ENCODE measurements around the gene DLG5. TPM values are rescaled to one million over a fixed set of nuclear protein-coding genes. Genes with fewer than 3 reads are reported as not detected.

DLG5 gene
- total RNA-seq, 2 donors from 2014 or later: 12.0 to 13.6 TPM

DNA sequence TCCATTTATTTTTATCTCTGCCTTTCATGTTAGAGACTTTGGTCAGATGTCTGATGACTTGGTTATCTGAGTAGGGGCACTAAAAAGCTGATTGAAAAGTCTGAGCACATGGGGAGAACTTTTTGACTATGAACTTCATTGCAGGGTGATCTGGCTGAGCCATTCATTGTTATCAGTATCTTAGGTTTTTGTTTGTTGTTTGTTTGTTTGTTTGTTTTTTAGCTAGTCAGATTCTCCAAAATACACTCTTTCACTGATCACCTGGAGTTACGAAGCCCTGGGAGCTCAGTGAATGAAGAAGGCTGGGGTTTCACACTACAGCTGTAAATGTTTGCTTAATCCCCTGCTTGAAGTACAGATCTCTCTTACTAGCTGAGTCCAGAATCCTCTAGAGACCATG lies 28.6 kb upstream of the DLG5 start:
- intact Hi-C loops (cut with DNase I): no loop called here
- ATAC-seq (no peak), DNase-seq (no peak)

- DNase-seq: peak; percentile 40
- intact Hi-C loops (cut with DNase I): no loop called here
- peak; percentile 30 to 94 for ATAC-seq
Observed at GRCh38 chr10:77949167-77949566, 22.6 kb upstream of the DLG5 start.

- DNase-seq: no peak
- intact Hi-C loops (cut with DNase I): no loop called here
- ATAC-seq: no peak
Observed at GRCh38 chr10:77946084-77946483, 19.5 kb upstream of the DLG5 start.

DNA sequence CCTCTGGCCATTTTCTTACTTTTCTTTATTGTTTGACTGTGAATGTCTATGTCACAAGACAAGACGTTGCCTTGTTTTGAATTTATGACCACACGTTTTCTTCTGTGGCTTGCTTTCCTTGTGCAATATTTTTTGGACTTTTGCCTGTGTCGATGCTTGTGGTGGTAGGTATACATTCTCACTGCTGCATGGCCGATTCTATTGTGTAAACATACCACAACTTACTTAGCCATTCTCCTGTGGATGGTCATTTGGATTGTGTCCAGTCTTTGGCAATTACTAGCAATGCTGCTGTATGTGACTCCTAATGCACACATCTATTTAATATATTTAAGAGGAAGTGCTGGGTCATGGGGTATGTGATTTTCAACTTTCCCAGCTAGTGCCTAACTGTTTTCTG lies 18.0 kb upstream of the DLG5 start:
- DNase-seq (no peak), ATAC-seq (no peak)
- intact Hi-C loops (cut with DNase I): no loop called here

DNA sequence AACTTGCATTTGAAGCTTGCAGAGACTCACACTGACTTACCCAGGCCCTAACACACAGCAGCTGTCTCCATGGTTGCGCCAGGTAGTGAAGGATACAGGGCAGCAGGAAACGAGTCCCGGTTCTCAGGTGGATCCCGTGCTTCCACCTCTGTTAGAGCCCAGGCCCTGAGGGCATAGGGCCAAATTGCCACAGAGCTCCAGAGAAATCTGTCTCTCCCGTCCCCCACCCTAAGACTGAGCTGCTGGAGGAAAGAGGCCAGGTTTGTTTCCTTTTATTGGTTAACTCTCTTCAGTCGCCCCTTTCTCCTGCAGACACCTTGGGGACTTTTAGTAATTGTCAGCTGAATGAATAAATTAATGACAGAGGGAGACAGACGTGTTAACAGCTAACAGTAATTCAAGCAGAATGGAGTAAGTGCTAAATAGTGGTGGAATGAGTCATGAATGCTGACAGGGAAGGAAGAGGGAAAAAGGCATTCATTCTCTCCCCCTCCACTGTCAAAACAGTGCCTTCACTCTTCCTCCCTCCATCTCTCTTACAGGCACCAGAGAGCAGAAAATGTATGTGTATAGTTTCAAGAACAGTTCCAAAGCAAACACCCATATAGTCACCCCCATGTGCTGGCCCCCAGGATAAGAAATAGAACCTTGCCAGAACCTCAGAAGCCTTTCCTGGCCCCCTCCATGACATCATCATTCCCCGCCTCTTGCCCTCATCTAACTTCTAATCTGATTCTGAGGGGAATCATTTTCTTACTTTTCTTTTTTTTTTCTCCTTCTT lies 16.8 kb upstream of the DLG5 start:
- intact Hi-C loops (cut with DNase I): no loop called here
- ATAC-seq (peak; percentile 56 to 95), DNase-seq (peak; percentile 39)

DNA sequence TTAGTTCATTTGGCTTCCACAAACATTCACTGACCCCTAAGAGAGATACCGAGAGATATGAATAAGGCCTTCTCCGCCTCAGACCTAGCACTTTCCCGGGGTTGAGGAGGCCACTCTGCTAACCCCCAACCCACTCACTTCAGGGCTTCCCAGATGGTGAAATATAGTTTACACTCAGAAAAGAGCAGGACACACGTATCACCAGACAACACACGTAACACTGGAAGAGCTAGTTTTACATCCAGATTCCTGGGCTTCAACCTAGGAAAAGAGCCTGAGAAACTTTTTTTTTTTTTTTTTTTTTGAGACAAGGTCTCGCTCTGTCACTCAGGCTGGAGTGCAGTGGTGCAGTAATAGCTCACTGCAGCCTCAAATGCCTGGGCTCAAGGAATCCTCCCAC lies 15.2 kb upstream of the DLG5 start:
- ATAC-seq: no peak
- DNase-seq: no peak
- intact Hi-C loops (cut with DNase I): no loop called here

- DNase-seq (no peak), ATAC-seq (no peak)
Observed at GRCh38 chr10:77940627-77941026, 14.1 kb upstream of the DLG5 start.

DNA sequence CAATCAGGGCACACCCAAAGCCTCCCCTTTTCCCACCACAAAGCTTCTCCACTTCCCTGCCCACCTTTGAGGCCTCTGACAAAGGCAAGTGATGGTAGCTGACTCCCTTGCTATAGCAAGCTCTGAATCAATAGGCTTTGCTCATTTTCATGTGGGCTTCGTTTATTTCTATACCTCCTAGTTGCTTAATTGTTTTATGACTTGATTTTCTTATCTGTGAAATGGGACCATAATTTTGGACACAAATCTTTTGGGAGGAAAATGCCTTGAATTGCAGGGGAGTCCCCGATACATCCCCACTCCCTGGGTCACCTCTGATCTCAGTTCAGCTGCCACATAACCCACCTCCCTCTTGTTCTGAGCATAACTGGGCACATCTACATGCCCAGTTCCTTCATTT lies 13.7 kb upstream of the DLG5 start:
- intact Hi-C loops (cut with DNase I): no loop called here
- no peak for DNase-seq
- no peak for ATAC-seq

More at GRCh38 chr10:77940627-77941026, 14.1 kb upstream of the DLG5 start:
- intact Hi-C loops (cut with DNase I): no loop called here

DNA sequence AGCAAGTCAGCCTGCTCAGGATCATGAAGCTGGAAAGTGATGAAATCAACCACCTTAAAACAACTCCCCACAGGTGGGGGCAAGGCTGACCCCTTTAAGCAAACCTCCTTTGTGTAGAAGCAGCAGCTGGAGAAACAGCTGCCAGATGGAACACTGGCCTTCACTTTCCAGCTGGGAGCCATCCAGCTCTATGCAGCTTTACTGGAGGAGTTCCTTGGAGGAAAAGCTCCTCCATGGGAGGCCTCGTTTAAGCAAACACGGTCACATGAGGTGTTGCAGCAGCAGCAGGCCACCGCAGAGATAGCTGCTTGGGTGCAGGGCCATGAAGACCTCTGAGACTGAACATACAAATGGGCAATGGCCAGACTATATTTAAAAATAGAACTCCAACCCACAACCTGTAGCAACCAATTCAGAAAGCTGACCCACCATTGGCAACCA lies 13.0 kb upstream of the DLG5 start:
- ATAC-seq: peak; percentile 24 to 82

GRCh38 chr10:77936697-77937567 lies 10.4 kb upstream of the DLG5 start:
- ATAC-seq (no peak), DNase-seq (no peak)
- intact Hi-C loops (cut with DNase I): no loop called here

More for the DNA sequence above, 13.0 kb upstream of the DLG5 start:
- peak; percentile 26 for DNase-seq
- intact Hi-C loops (cut with DNase I): no loop called here

DNA sequence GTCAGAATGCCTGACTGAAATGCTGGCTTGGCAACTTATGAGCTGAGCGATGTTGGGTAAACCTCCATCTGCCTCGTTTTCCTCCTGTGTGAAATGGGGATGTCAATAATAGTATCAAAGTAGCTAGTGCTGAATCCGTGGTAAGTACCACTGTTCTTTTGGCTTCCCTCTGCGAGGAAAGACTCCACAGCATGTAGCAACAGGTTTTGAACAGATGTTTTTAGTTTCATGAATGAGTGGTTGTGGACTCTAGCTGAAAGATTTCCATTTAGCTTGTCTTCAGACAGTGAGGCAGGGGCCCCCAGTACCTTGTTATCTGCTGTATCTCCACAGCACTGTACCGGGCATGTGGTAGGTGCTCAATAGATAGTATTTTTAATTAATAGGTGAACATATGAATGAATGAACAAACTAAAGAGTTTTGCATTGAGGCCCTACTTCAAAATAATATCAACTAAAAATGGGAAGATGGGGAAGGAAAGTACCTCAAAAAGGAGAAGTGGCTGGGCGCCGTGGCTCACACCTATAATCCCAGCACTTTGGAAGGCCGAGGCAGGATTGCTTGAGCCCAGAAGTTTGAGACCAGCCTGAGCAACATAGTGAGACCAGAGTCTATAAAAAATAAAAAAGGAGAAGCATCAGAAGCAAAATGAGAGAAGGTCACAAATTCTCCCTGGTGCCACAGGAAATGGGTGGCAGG lies 5.6 kb upstream of the DLG5 start:
- ATAC-seq: no peak
- no peak for DNase-seq
- intact Hi-C loops (cut with DNase I): no loop called here

- ATAC-seq: no peak
- intact Hi-C loops (cut with DNase I): loop anchor here in 1 of 2 donors (5.0 kb wide), 1 partner anchor 80 kb away; no protein-coding TSS in a partner anchor
Observed at GRCh38 chr10:77927402-77928246, 1.1 kb upstream of the DLG5 start.

GRCh38 chr10:77925795-77926565 lies 575 bp downstream of the DLG5 start:
- intact Hi-C loops (cut with DNase I): loop anchor here in 1 of 2 donors (5.0 kb wide), 1 partner anchor 79 kb away; no protein-coding TSS in a partner anchor
- ATAC-seq: peak; percentile 50 to 58
- DNase-seq: peak; percentile 60

More at GRCh38 chr10:77927402-77928246, 1.1 kb upstream of the DLG5 start:
- DNase-seq: no peak

GRCh38 chr10:77925410-77925794 lies 1.2 kb downstream of the DLG5 start:
- DNase-seq: no peak
- intact Hi-C loops (cut with DNase I): loop anchor here in 1 of 2 donors (5.0 kb wide), 1 partner anchor 78 kb away; no protein-coding TSS in a partner anchor

GRCh38 chr10:77922566-77923179 lies 3.9 kb downstream of the DLG5 start:
- DNase-seq: no peak
- intact Hi-C loops (cut with DNase I): no loop called here
- no peak for ATAC-seq

More at GRCh38 chr10:77925410-77925794, 1.2 kb downstream of the DLG5 start:
- ATAC-seq: peak; percentile 16 to 43

GRCh38 chr10:77922055-77922454 lies 4.5 kb downstream of the DLG5 start:
- DNase-seq (no peak), ATAC-seq (no peak)
- intact Hi-C loops (cut with DNase I): no loop called here

- DNase-seq (no peak), ATAC-seq (no peak)
- intact Hi-C loops (cut with DNase I): no loop called here
Observed at GRCh38 chr10:77921395-77921794, 5.2 kb downstream of the DLG5 start.

All from left cardiac atrium (tissue), 4 donors.